A549 (cell line): Measurements from ENCODE around the gene PDE3B. TPM values are rescaled to one million over a fixed set of nuclear protein-coding genes. Genes with fewer than 3 reads are reported as not detected.

ENCODE experiments used
- ATAC-seq, 2 experiments: fragments of 200-7000 bp in 1 of 2; fragments of >200 bp in 1 of 2; cut with Nextera tagmentation in 1 of 2; cut with Tn5 transposase in 1 of 2; 3 replicates each; pipeline versions ENCODE4 v1.8.0 to v1.9.1; 2018 to 2020; ENCODE audit warnings: mild to moderate bottlenecking in 1 of 2, moderate library complexity in 1 of 2
- CTCF ChIA-PET: fragments of 300-600 bp; sonication (Branson Sonifier 250); formaldehyde crosslinking; extraction: SDS; loops from one replicate; lab custom pipeline; 2021; ENCODE audit warnings: antibody characterized with exemption, inconsistent platforms; lab: Yijun Ruan, JAX
- POLR2A ChIA-PET: fragments of 350-600 bp; formaldehyde crosslinking; extraction: SDS; loops from one replicate; lab custom pipeline; 2021; ENCODE audit warnings: antibody characterized with exemption, inconsistent platforms; lab: Yijun Ruan, JAX
- DNase-seq, 2 experiments: peaks; one replicate each; pipeline versions ENCODE4 v3.0.0 to v3.0.0-alpha.2; 2011 to 2016; ENCODE audit warnings: low read depth in 1 of 2, low spot score in 1 of 2
- FAIRE-seq: peaks from 2 replicates; lab custom pipeline; 2011; peaks lifted over from hg19 to GRCh38; lab: Jason Lieb, UNC
- H3K27ac ChIP-seq, 2 experiments: fragments of >200 bp; sonication (Bioruptor Twin); formaldehyde crosslinking; 3 replicates each; pipeline ENCODE4 v1.5.1; 2016 to 2017
- H3K4me1 ChIP-seq: fragments of >200 bp; sonication (Bioruptor Twin); formaldehyde crosslinking; 3 replicates; pipeline ENCODE4 v1.6.1; 2016
- H3K4me2 ChIP-seq: fragments of >200 bp; sonication (Bioruptor Twin); formaldehyde crosslinking; 3 replicates; pipeline ENCODE4 v1.6.1; 2016
- H3K4me3 ChIP-seq: fragments of >200 bp; sonication (Bioruptor Twin); formaldehyde crosslinking; 3 replicates; pipeline ENCODE4 v1.5.1; 2016
- H3K9me3 ChIP-seq: fragments of >200 bp; sonication (Bioruptor Twin); formaldehyde crosslinking; 3 replicates; pipeline ENCODE4 v1.6.1; 2016
- CBX2 ChIP-seq: fragments of 200-600 bp; sonication (generic); IDR thresholded peaks from 2 replicates; pipeline ENCODE4 v1.6.1; 2016; ENCODE audit warnings: low read depth, mild to moderate bottlenecking, borderline replicate concordance
- CBX8 ChIP-seq: fragments of 200-600 bp; sonication (generic); IDR thresholded peaks from 2 replicates; pipeline ENCODE4 v1.6.1; 2016
- ESRRA ChIP-seq: fragments of 150-350 bp; IDR thresholded peaks from 2 replicates; pipeline ENCODE4 v1.6.1; 2014; ENCODE audit warnings: mild to moderate bottlenecking, low read length, borderline replicate concordance
- FOXS1 ChIP-seq: fragments of 250-450 bp; sonication (Bioruptor Pico); IDR thresholded peaks from 2 replicates; pipeline ENCODE4 v1.5.0; 2020; ENCODE audit warnings: mild to moderate bottlenecking, moderate library complexity
- HOXB13 ChIP-seq: fragments of 250-450 bp; sonication (Bioruptor Pico); IDR thresholded peaks from 2 replicates; pipeline ENCODE4 v1.5.0; 2020; ENCODE audit warnings: low read depth, mild to moderate bottlenecking, moderate library complexity
- HOXB5 ChIP-seq: fragments of 250-450 bp; sonication (Bioruptor Pico); IDR thresholded peaks from 2 replicates; pipeline ENCODE4 v1.5.0; 2020; ENCODE audit warnings: mild to moderate bottlenecking, moderate library complexity
- MAFK ChIP-seq: fragments of 450-650 bp; IDR thresholded peaks from 2 replicates; pipeline ENCODE4 v1.6.1; 2014; ENCODE audit not compliant: partially characterized antibody
- NFE2L2 ChIP-seq: fragments of 150-350 bp; conservative IDR thresholded peaks from 2 replicates; pipeline ENCODE4 v1.6.1; 2014; ENCODE audit warnings: low read length
- RARB ChIP-seq: fragments of 250-450 bp; sonication (Bioruptor Pico); IDR thresholded peaks from 2 replicates; pipeline ENCODE4 v1.8.0; 2021; ENCODE audit warnings: mild to moderate bottlenecking, moderate library complexity
- RCOR1 ChIP-seq: fragments of 150-350 bp; IDR thresholded peaks from 2 replicates; pipeline ENCODE4 v1.6.1; 2014; ENCODE audit warnings: antibody characterized with exemption, low read length, low read depth
- REST ChIP-seq: fragments of 200-600 bp; sonication (generic); IDR thresholded peaks from 2 replicates; pipeline ENCODE4 v1.6.1; 2016; ENCODE audit warnings: antibody characterized with exemption, mild to moderate bottlenecking, moderate library complexity
- RNF2 ChIP-seq: fragments of 200-600 bp; sonication (generic); IDR thresholded peaks from 2 replicates; pipeline ENCODE4 v1.6.1; 2016; ENCODE audit warnings: low read depth, mild to moderate bottlenecking, antibody characterized with exemption, moderate library complexity, borderline replicate concordance
- TFCP2L1 ChIP-seq: fragments of 250-450 bp; sonication (Bioruptor Pico); IDR thresholded peaks from 2 replicates; pipeline ENCODE4 v1.5.0; 2021; ENCODE audit warnings: mild to moderate bottlenecking
- WGBS: methylation state at CpG from one replicate; pipeline ENCODE4 v1.1.6; 2017; ENCODE audit errors: missing lambda C conversion rate; 5-methylcytosine and 5-hydroxymethylcytosine counted together
- polyA plus RNA-seq, 4 experiments: library from polyadenylated mRNA; depleted of rRNA in 3 of 4; stranded (reverse); fragments of >200 nt; fragmentation: RNase III in 1 of 4; extraction: RNeasy Plus Mini Kit Qiagen cat#74134 plus additional on column Dnase treatment in 1 of 4; gene quantifications; 2 replicates in 3 of 4; 3 replicates in 1 of 4; pipeline ENCODE4 v1.2.3, GENCODE V29; 2011 to 2017
- TF ChIP-seq, protein P1 (sequence below): IDR thresholded peaks from 2 replicates; pipeline ENCODE4 v1.6.1; 2012
- TF ChIP-seq, protein P2 (sequence below): IDR thresholded peaks from 2 replicates; pipeline ENCODE4 v1.6.1; 2012
- TF ChIP-seq, protein P3 (sequence below): fragments of 150-350 bp; IDR thresholded peaks from 2 replicates; pipeline ENCODE4 v1.6.1; 2014; ENCODE audit warnings: low read depth, mild to moderate bottlenecking, low read length

PDE3B gene
- polyA plus RNA-seq, 2 of the 4 experiments (the other 2 are of a cell fraction): 2.4 to 2.9 TPM

DNA sequence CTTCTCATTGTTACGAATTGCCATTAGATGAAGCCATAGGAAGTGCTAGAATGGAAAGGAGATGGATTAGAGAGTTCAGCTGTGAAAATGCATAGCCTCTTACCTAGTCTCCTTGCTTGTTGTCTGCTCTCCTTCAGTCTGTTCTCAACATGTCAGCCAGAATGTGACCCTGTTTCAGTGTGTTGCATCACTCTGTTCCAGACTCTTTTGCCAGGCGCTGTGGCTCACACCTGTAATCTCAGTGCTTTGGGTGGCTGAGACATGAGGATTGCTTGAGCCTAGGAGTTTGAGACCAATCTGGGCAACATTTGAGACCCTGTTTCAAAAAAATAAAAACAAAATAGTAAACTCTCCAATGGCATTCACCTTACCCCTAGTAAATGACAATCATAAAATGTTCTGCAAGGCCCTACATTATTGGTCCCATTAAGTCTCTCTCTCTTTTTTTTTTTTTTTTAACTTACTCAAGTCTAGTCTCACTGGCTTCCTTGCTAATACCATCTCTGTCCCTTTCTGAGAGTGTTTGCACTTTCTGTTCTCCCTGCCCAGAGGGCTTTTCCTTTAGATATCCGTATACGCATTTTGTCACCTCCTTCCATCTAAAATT, 209.1 kb downstream of the PDE3B start (continued):
- TF ChIP-seq REST: no peak

- H3K4me1 ChIP-seq: no peaks in the 10 kb centered on the region
- TF ChIP-seq RNF2 (no peak), NFE2L2 (no peak), CBX8 (no peak)
- TF ChIP-seq, all 56 proteins: peak for 0
- Histone ChIP-seq H3K4me2 (no peak overlapping the region), H3K4me3 (no peak overlapping the region), H3K9me3 (no peaks in the 10 kb centered on the region), H3K27ac (no peak overlapping the region)
- ChIA-PET POLR2A (no interaction called here), CTCF (no interaction called here)
- DNase-seq (no peak), ATAC-seq (no peak), FAIRE-seq (no peak)
These were observed 210.5 kb downstream of the PDE3B start for GRCh38 chr11:14854057-14854456.

- POLR2A ChIA-PET: no interaction called here
- TF ChIP-seq, protein P1, sequence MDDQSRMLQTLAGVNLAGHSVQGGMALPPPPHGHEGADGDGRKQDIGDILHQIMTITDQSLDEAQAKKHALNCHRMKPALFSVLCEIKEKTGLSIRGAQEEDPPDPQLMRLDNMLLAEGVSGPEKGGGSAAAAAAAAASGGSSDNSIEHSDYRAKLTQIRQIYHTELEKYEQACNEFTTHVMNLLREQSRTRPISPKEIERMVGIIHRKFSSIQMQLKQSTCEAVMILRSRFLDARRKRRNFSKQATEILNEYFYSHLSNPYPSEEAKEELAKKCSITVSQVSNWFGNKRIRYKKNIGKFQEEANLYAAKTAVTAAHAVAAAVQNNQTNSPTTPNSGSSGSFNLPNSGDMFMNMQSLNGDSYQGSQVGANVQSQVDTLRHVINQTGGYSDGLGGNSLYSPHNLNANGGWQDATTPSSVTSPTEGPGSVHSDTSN: no peak
- TF ChIP-seq MAFK (no peak), HOXB5 (CRISPR knock-in tag) (no peak), FOXS1 (CRISPR knock-in tag) (no peak)
- TF ChIP-seq, protein P2, sequence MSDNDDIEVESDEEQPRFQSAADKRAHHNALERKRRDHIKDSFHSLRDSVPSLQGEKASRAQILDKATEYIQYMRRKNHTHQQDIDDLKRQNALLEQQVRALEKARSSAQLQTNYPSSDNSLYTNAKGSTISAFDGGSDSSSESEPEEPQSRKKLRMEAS: no peak
- TF ChIP-seq, all 56 proteins: peak for 0
- Histone ChIP-seq H3K4me1 (no peaks in the 10 kb centered on the region), H3K4me2 (no peak overlapping the region), H3K9me3 (no peaks in the 10 kb centered on the region), H3K4me3 (no peak overlapping the region), H3K27ac (no peak overlapping the region)
- ATAC-seq: no peak
- DNase-seq: no peak
- CTCF ChIA-PET: no interaction called here
- FAIRE-seq: no peak
- WGBS: 67% methylated on average over 1 of the region's 1 CpG
These were observed 212.3 kb downstream of the PDE3B start for GRCh38 chr11:14855890-14856289.

DNA sequence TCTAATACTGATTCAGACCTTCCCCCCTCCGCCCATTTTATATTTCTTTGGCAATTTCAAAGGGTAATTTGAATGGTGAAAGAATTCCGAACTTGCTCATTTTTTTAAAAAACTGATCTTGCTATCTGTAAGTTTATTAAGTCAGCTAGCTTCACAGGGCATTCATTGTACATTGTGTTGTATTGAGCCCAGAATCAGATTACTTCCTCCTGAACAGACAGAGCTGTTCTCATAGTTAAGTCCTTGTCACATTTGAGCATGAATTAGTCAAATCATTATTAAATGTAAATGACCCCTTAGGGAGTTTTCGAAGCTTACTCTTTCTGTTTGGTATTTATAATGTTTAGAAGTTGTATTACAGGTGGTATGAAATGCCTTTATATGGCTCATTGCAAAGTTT, 214.0 kb downstream of the PDE3B start:
- DNase-seq (no peak), FAIRE-seq (no peak), ATAC-seq (no peak; a peak in 1 of 6 replicates)
- no peak overlapping the region for H3K4me3 ChIP-seq
- POLR2A ChIA-PET: no interaction called here
- WGBS: 40% methylated on average over 3 of the region's 3 CpGs
- no peak for TF ChIP-seq CBX2
- no peak for TF ChIP-seq RARB
- no peak for TF ChIP-seq CBX8
- TF ChIP-seq HOXB13 (CRISPR knock-in tag): no peak
- TF ChIP-seq RCOR1: no peak
- CTCF ChIA-PET: interaction anchor here (0.5 to 1.3 kb wide), 2 partner anchors 15 to 36 kb away, joined by 3 to 5 read pairs; no protein-coding TSS in a partner anchor
- no peaks in the 10 kb centered on the region for H3K9me3 ChIP-seq
- H3K27ac ChIP-seq: no peak overlapping the region
- no peak overlapping the region for H3K4me2 ChIP-seq
- H3K4me1 ChIP-seq: no peaks in the 10 kb centered on the region

GRCh38 chr11:14858404-14858803, 214.8 kb downstream of the PDE3B start:
- ATAC-seq (no peak), DNase-seq (no peak), FAIRE-seq (no peak)
- H3K9me3 ChIP-seq: no peaks in the 10 kb centered on the region
- no peak overlapping the region for H3K27ac ChIP-seq
- no peak overlapping the region for H3K4me2 ChIP-seq
- ChIA-PET CTCF (no interaction called here), POLR2A (no interaction called here)
- no peaks in the 10 kb centered on the region for H3K4me1 ChIP-seq
- WGBS: 51% methylated on average over 1 of the region's 1 CpG
- H3K4me3 ChIP-seq: no peak overlapping the region
- TF ChIP-seq TFCP2L1 (no peak), ESRRA (no peak), REST (no peak), CBX2 (no peak)
- TF ChIP-seq, protein P3, sequence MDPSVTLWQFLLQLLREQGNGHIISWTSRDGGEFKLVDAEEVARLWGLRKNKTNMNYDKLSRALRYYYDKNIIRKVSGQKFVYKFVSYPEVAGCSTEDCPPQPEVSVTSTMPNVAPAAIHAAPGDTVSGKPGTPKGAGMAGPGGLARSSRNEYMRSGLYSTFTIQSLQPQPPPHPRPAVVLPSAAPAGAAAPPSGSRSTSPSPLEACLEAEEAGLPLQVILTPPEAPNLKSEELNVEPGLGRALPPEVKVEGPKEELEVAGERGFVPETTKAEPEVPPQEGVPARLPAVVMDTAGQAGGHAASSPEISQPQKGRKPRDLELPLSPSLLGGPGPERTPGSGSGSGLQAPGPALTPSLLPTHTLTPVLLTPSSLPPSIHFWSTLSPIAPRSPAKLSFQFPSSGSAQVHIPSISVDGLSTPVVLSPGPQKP: no peak
- TF ChIP-seq, protein P1: no peak
